GM18505 (cell line): ENCODE results near the gene ST6GALNAC3.
"Not testable (repeated sequence)": the region's sequence is repeated elsewhere in the genome, so short reads cannot be mapped to it uniquely, and the experiment has no call there.

Experiments
- ATAC-seq: cut with Tn5 transposase; IDR thresholded peaks from one replicate; pipeline ENCODE4 v1.9.1; 2021; ENCODE audit not compliant: unreplicated experiment
- POLR2A ChIP-seq: IDR thresholded peaks from 4 replicates; pipeline ENCODE4 v1.6.1; 2011; ENCODE audit warnings: borderline replicate concordance; ENCODE audit not compliant: insufficient read depth, insufficient read length; ENCODE audit errors: extremely low read depth

The ST6GALNAC3 gene

GRCh38 chr1:76330991-76331603, 256.6 kb downstream of the ST6GALNAC3 start:
- ATAC-seq: peak; percentile 86
- TF ChIP-seq POLR2A: no peak

- TF ChIP-seq POLR2A: no peak
- ATAC-seq: no peak
These were observed 261.3 kb downstream of the ST6GALNAC3 start for GRCh38 chr1:76335882-76336281.

- TF ChIP-seq POLR2A: no peak
- no peak for ATAC-seq
These were observed 262.4 kb downstream of the ST6GALNAC3 start for GRCh38 chr1:76336931-76337371.

GRCh38 chr1:76337542-76338219, 263.1 kb downstream of the ST6GALNAC3 start:
- ATAC-seq: no peak
- no peak for TF ChIP-seq POLR2A

GRCh38 chr1:76340056-76340455, 265.5 kb downstream of the ST6GALNAC3 start:
- no peak for ATAC-seq
- TF ChIP-seq POLR2A: no peak

GRCh38 chr1:76341816-76342215, 267.3 kb downstream of the ST6GALNAC3 start:
- not testable (repeated sequence) for ATAC-seq

- TF ChIP-seq POLR2A: no peak
- ATAC-seq: no peak
These were observed 268.8 kb downstream of the ST6GALNAC3 start for GRCh38 chr1:76343356-76343755.

- no peak for TF ChIP-seq POLR2A
- ATAC-seq: no peak
These were observed 277.1 kb downstream of the ST6GALNAC3 start for GRCh38 chr1:76351655-76352054.

GRCh38 chr1:76352741-76353435, 278.3 kb downstream of the ST6GALNAC3 start:
- no peak for TF ChIP-seq POLR2A
- ATAC-seq: no peak

- no peak for TF ChIP-seq POLR2A
- ATAC-seq: no peak
These were observed 279.7 kb downstream of the ST6GALNAC3 start for GRCh38 chr1:76354236-76354635.

- no peak for ATAC-seq
- no peak for TF ChIP-seq POLR2A
These were observed 292.2 kb downstream of the ST6GALNAC3 start for GRCh38 chr1:76366726-76367125.

GRCh38 chr1:76371941-76372340, 297.4 kb downstream of the ST6GALNAC3 start:
- ATAC-seq: no peak
- no peak for TF ChIP-seq POLR2A

- ATAC-seq: no peak
- no peak for TF ChIP-seq POLR2A
These were observed 299.5 kb downstream of the ST6GALNAC3 start for GRCh38 chr1:76374086-76374485.

GRCh38 chr1:76377247-76377646, 302.7 kb downstream of the ST6GALNAC3 start:
- ATAC-seq: no peak
- TF ChIP-seq POLR2A: no peak
